CD14-positive monocyte (primary cell): ENCODE results near the gene SLC25A36. TPM values are rescaled to one million over a fixed set of nuclear protein-coding genes. Genes with fewer than 3 reads are reported as not detected.

ENCODE experiments used
- DNase-seq, 3 donors: peaks; one replicate each; pipeline ENCODE4 v3.0.0-alpha.2; 2011 to 2022
- H2AFZ ChIP-seq: 2 replicates; pipeline ENCODE4 v1.6.0; 2012; ENCODE audit warnings: mild to moderate bottlenecking, low read depth, low read length, inconsistent platforms; ENCODE audit not compliant: insufficient read depth, poor library complexity, severe bottlenecking
- H3K27ac ChIP-seq, 2 donors: 1 replicate in 1 of 2; 2 replicates in 1 of 2; pipeline ENCODE4 v1.5.1; 2012 to 2013; ENCODE audit warnings: low read length in 2 of 2, control low read depth in 1 of 2, inconsistent platforms in 1 of 2, low read depth in 1 of 2, mild to moderate bottlenecking in 1 of 2
- H3K27me3 ChIP-seq, 2 donors: one replicate each; pipeline versions ENCODE4 v1.6.0 to v1.6.1; 2011 to 2013; ENCODE audit warnings: low read length in 2 of 2; ENCODE audit not compliant: control insufficient read depth in 2 of 2, insufficient read depth in 2 of 2
- H3K36me3 ChIP-seq, 2 donors: replicated peaks in 1 of 2; 1 replicate in 1 of 2; 2 replicates in 1 of 2; pipeline versions ENCODE4 v1.5.1 to v1.6.1; 2012 to 2013; ENCODE audit warnings: low read length in 2 of 2, control low read depth in 1 of 2, inconsistent platforms in 1 of 2, mild to moderate bottlenecking in 1 of 2; ENCODE audit not compliant: insufficient read depth in 2 of 2, control insufficient read depth in 1 of 2
- H3K4me1 ChIP-seq, 2 donors: 1 replicate in 1 of 2; 2 replicates in 1 of 2; pipeline versions ENCODE4 v1.5.1 to v1.6.1; 2012 to 2013; ENCODE audit warnings: low read length in 2 of 2, control low read depth in 1 of 2, inconsistent platforms in 1 of 2, mild to moderate bottlenecking in 1 of 2, moderate library complexity in 1 of 2; ENCODE audit not compliant: insufficient read depth in 2 of 2, control insufficient read depth in 1 of 2
- H3K4me2 ChIP-seq: replicated peaks from 2 replicates; pipeline ENCODE3; 2012; ENCODE audit warnings: low read length, moderate library complexity, mild to moderate bottlenecking; ENCODE audit not compliant: poor library complexity, severe bottlenecking; ENCODE audit errors: extremely low read depth
- H3K4me3 ChIP-seq, 3 experiments: fragments of 200-600 bp in 1 of 3; sonication (generic) in 1 of 3; replicated peaks in 1 of 3; 1 replicate in 2 of 3; 2 replicates in 1 of 3; pipeline ENCODE4 v1.5.1; 2011 to 2013; ENCODE audit warnings: low read length in 3 of 3, mild to moderate bottlenecking in 3 of 3, control low read depth in 2 of 3, low read depth in 2 of 3, inconsistent platforms in 1 of 3, moderate library complexity in 1 of 3
- H3K79me2 ChIP-seq: 2 replicates; pipeline ENCODE4 v1.6.0; 2012; ENCODE audit warnings: mild to moderate bottlenecking, control low read depth, inconsistent platforms, low read length, moderate library complexity; ENCODE audit not compliant: insufficient read depth
- H3K9ac ChIP-seq: 2 replicates; pipeline ENCODE4 v1.6.0; 2017; ENCODE audit warnings: low read length, mild to moderate bottlenecking; ENCODE audit not compliant: insufficient read depth, poor library complexity, severe bottlenecking
- H3K9me3 ChIP-seq, 2 donors: replicated peaks in 1 of 2; 1 replicate in 1 of 2; 2 replicates in 1 of 2; pipeline versions ENCODE4 v1.5.1 to v1.6.1; 2012 to 2013; ENCODE audit warnings: low read length in 2 of 2, control low read depth in 1 of 2; ENCODE audit not compliant: control insufficient read depth in 1 of 2, insufficient read depth in 1 of 2
- H4K20me1 ChIP-seq: 2 replicates; pipeline ENCODE4 v1.6.0; 2012; ENCODE audit warnings: mild to moderate bottlenecking, low read length, control low read depth, moderate library complexity; ENCODE audit not compliant: insufficient read depth
- H3K27ac Mint-ChIP-seq, 7 donors: one replicate each; pipeline ENCODE4 v1.8.0; 2020; ENCODE audit warnings: mild to moderate bottlenecking in 7 of 7, mixed read lengths in 7 of 7, moderate library complexity in 6 of 7, inconsistent platforms in 2 of 7
- H3K27me3 Mint-ChIP-seq, 3 donors: one replicate each; pipeline ENCODE4 v1.8.0; 2021 to 2022; ENCODE audit warnings: low read depth in 3 of 3, mild to moderate bottlenecking in 3 of 3, mixed read lengths in 3 of 3, moderate library complexity in 3 of 3, inconsistent platforms in 1 of 3
- H3K36me3 Mint-ChIP-seq, 2 donors: one replicate each; pipeline ENCODE4 v1.8.0; 2020; ENCODE audit warnings: mixed read lengths in 2 of 2, inconsistent platforms in 1 of 2, mild to moderate bottlenecking in 1 of 2
- H3K4me1 Mint-ChIP-seq: one replicate; pipeline ENCODE4 v1.8.0; 2020; ENCODE audit warnings: mild to moderate bottlenecking, mixed read lengths
- H3K4me3 Mint-ChIP-seq, 2 donors: one replicate each; pipeline ENCODE4 v1.8.0; 2020; ENCODE audit warnings: mild to moderate bottlenecking in 2 of 2, mixed read lengths in 2 of 2, moderate library complexity in 1 of 2
- H3K9me3 Mint-ChIP-seq, 7 donors: one replicate each; pipeline ENCODE4 v1.8.0; 2020 to 2022; ENCODE audit warnings: mixed read lengths in 7 of 7, mild to moderate bottlenecking in 6 of 7, moderate library complexity in 6 of 7, inconsistent platforms in 2 of 7
- CTCF ChIP-seq: fragments of 200-600 bp; IDR thresholded peaks from one replicate; pipeline ENCODE4 v1.8.0; 2022; ENCODE audit warnings: antibody characterized with exemption, mild to moderate bottlenecking
- WGBS: methylation state at CpG from one replicate; pipeline ENCODE4 v1.1.5; 2013; ENCODE audit warnings: missing lambda C conversion rate; ENCODE audit not compliant: insufficient coverage; 5-methylcytosine and 5-hydroxymethylcytosine counted together
- intact Hi-C, 2 donors: fragments of 100-400 bp; cut with micrococcal nuclease; formaldehyde crosslinking; loops; one replicate each; pipeline versions ENCODE4 v1.15.0 to v1.15.1; 2023
- polyA plus RNA-seq, 3 donors: library from polyadenylated mRNA; depleted of rRNA in 1 of 3; unstranded in 2 of 3; stranded (reverse) in 1 of 3; fragments of 300-500 nt in 2 of 3; fragments of >200 nt in 1 of 3; fragmentation: Illumina TruSeq in 2 of 3; gene quantifications; 1 replicate in 2 of 3; 2 replicates in 1 of 3; pipeline ENCODE4 v1.2.3, GENCODE V29; 2012 to 2021

Gene SLC25A36
- polyA plus RNA-seq, 3 donors = 20.4 to 30.3 (median 20.6) TPM

- Histone ChIP-seq H3K9me3 (no peaks in the 10 kb centered on the region), H3K79me2 (no peaks in the 10 kb centered on the region), H3K9ac (no peak overlapping the region), H3K36me3 (no peaks in the 10 kb centered on the region), H2AFZ (no peak overlapping the region), H3K4me1 (no peaks in the 10 kb centered on the region), H3K4me2 (no peak overlapping the region), H3K4me3 (no peak overlapping the region), H3K27ac (no peak overlapping the region), H3K27me3 (no peaks in the 10 kb centered on the region), H4K20me1 (no peaks in the 10 kb centered on the region)
- Mint-ChIP-seq H3K4me1 (peaks cover 3% of the 10 kb centered on the region), H3K27me3 (peaks cover 0 to 3% (median 2%) of the 10 kb centered on the region in 3 donors), H3K36me3 (no peaks in the 10 kb centered on the region), H3K9me3 (peaks cover 0 to 1% (median 0%) of the 10 kb centered on the region in 7 donors), H3K27ac (no peak overlapping the region), H3K4me3 (no peak overlapping the region)
- TF ChIP-seq CTCF = no peak
- 100% methylated on average over 2 of the region's 3 CpGs for WGBS
- DNase-seq = no peak
- intact Hi-C loops = loop anchor here in 1 of 2 donors (10.0 kb wide), 1 partner anchor 47 kb away; no protein-coding TSS in a partner anchor
Observed at GRCh38 chr3:140927279-140928069, 14.2 kb upstream of the SLC25A36 start.

- Histone ChIP-seq H3K4me1 (no peaks in the 10 kb centered on the region), H3K4me2 (no peak overlapping the region), H2AFZ (no peak overlapping the region), H3K9ac (no peak overlapping the region), H3K4me3 (no peak overlapping the region), H3K79me2 (no peaks in the 10 kb centered on the region), H3K9me3 (no peaks in the 10 kb centered on the region), H3K27ac (no peak overlapping the region), H3K36me3 (no peaks in the 10 kb centered on the region), H4K20me1 (no peaks in the 10 kb centered on the region), H3K27me3 (no peaks in the 10 kb centered on the region)
- no CpG with 5 or more reads among the region's 1 CpG for WGBS
- H3K9me3 Mint-ChIP-seq = peaks cover 0 to 1% (median 0%) of the 10 kb centered on the region in 7 donors
- TF ChIP-seq CTCF = no peak
- no peak overlapping the region for H3K27ac Mint-ChIP-seq
- no peak overlapping the region for H3K4me3 Mint-ChIP-seq
- intact Hi-C loops = loop anchor here in 1 of 2 donors (10.0 kb wide), 1 partner anchor 45 kb away; no protein-coding TSS in a partner anchor
- no peaks in the 10 kb centered on the region for H3K36me3 Mint-ChIP-seq
- DNase-seq = no peak
- peaks cover 3% of the 10 kb centered on the region for H3K4me1 Mint-ChIP-seq
- H3K27me3 Mint-ChIP-seq = peaks cover 0 to 4% (median 2%) of the 10 kb centered on the region in 3 donors
Observed at GRCh38 chr3:140929446-140929845, 12.2 kb upstream of the SLC25A36 start.
